Mucosa of descending colon (tissue), 3 donors: Measurements from ENCODE around the gene ADAMTS9. TPM values are rescaled to one million over a fixed set of nuclear protein-coding genes. Genes with fewer than 3 reads are reported as not detected.

Source experiments
- ATAC-seq: fragments of 200-7000 bp; cut with Tn5 transposase; one replicate; pipeline ENCODE4 v1.9.1; 2020; ENCODE audit warnings: mild to moderate bottlenecking, moderate library complexity
- DNase-seq, 3 donors: peaks; one replicate each; pipeline ENCODE4 v3.0.0-alpha.2; 2020
- H3K36me3 ChIP-seq: fragments of 200-600 bp; one replicate; pipeline ENCODE4 v1.8.0; 2021; ENCODE audit warnings: low read depth, mild to moderate bottlenecking
- H3K4me1 ChIP-seq: fragments of 200-600 bp; one replicate; pipeline ENCODE4 v1.8.0; 2021; ENCODE audit warnings: low read depth, mild to moderate bottlenecking
- H3K4me3 ChIP-seq: fragments of 200-600 bp; one replicate; pipeline ENCODE4 v1.8.0; 2021; ENCODE audit warnings: mild to moderate bottlenecking
- H3K9me3 ChIP-seq: fragments of 200-600 bp; one replicate; pipeline ENCODE4 v1.8.0; 2021; ENCODE audit warnings: mild to moderate bottlenecking
- intact Hi-C, 2 donors: fragments of 100-400 bp; cut with DNase I in 1 of 2; cut with micrococcal nuclease in 1 of 2; formaldehyde crosslinking; loops; one replicate each; pipeline versions ENCODE4 v1.11.0 to v1.11.1; 2022; cut with DNase I, micrococcal nuclease
- total RNA-seq, 3 donors: library from RNA; stranded (reverse); fragmentation: NEBNext Ultra II Directional in 2 of 3; extraction: Animal tissue kit (Norgen Biotek cat#: 25700) in 2 of 3; gene quantifications; one replicate each; pipeline versions ENCODE4 v1.2.1 to v1.2.4, GENCODE V29; 2021 to 2023
- TF ChIP-seq, protein P1 (sequence below): fragments of 200-600 bp; IDR thresholded peaks from one replicate; pipeline ENCODE4 v1.8.0; 2022; ENCODE audit warnings: antibody characterized with exemption, mild to moderate bottlenecking
- donor health status: DM: no; HTN: no; CAD: no; lungs with moderate emphysema.
- donor health status: DM: no; HTN: no; CAD: no.
- donor health status: DM: no; HTN: yes; CAD: no.

ADAMTS9 gene
- total RNA-seq, 3 donors from 2014 or later, result 7.4 to 20.5 (median 20.1) TPM

DNA sequence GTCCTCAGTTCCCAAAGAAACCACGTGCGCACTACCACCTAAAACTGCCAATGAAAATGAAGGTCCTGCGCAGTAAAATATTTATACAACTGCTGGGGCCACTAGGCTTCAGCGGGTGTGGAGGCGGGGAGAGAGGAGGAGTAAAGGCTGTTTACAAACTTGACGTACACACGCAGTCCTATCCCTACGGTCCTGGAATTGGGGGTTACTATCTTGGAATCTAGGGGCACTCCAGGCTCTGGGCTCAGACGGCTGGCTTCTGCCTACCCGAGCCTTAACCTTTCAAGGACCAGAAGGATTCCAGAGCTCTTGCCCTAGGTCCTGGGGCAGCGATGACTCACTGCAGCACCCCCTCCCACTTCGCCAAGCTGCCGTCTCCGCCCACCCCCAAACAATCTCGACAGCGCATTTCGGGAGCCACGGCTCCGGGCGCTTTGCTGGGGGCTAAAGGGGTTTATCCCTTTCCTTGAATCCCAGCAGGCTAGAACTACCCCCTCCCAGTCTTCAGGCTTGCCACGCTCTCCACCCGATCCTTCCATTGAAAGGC, 3.0 kb downstream of the ADAMTS9 start:
- H3K9me3 ChIP-seq, result no peaks in the 10 kb centered on the region
- intact Hi-C loops, result no loop called here
- H3K4me1 ChIP-seq, result peaks cover 8% of the 10 kb centered on the region
- peak overlapping the region; percentile 15 for H3K4me3 ChIP-seq
- DNase-seq (peak; percentile 38 to 51 (median 44)), ATAC-seq (no peak)
- TF ChIP-seq, protein P1, sequence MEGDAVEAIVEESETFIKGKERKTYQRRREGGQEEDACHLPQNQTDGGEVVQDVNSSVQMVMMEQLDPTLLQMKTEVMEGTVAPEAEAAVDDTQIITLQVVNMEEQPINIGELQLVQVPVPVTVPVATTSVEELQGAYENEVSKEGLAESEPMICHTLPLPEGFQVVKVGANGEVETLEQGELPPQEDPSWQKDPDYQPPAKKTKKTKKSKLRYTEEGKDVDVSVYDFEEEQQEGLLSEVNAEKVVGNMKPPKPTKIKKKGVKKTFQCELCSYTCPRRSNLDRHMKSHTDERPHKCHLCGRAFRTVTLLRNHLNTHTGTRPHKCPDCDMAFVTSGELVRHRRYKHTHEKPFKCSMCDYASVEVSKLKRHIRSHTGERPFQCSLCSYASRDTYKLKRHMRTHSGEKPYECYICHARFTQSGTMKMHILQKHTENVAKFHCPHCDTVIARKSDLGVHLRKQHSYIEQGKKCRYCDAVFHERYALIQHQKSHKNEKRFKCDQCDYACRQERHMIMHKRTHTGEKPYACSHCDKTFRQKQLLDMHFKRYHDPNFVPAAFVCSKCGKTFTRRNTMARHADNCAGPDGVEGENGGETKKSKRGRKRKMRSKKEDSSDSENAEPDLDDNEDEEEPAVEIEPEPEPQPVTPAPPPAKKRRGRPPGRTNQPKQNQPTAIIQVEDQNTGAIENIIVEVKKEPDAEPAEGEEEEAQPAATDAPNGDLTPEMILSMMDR, result no peak
- no peaks in the 10 kb centered on the region for H3K36me3 ChIP-seq

GRCh38 chr3:64681827-64682226, 6.0 kb downstream of the ADAMTS9 start:
- TF ChIP-seq, protein P1, result no peak
- Histone ChIP-seq H3K9me3 (no peaks in the 10 kb centered on the region), H3K4me1 (peaks cover 5% of the 10 kb centered on the region), H3K36me3 (no peaks in the 10 kb centered on the region), H3K4me3 (no peak overlapping the region)
- intact Hi-C loops, result no loop called here
- ATAC-seq (no peak), DNase-seq (no peak)

- Histone ChIP-seq H3K4me3 (no peak overlapping the region), H3K36me3 (no peaks in the 10 kb centered on the region), H3K4me1 (peaks cover 5% of the 10 kb centered on the region), H3K9me3 (no peaks in the 10 kb centered on the region)
- no peak for ATAC-seq
- TF ChIP-seq, protein P1, result no peak
- no peak for DNase-seq
- intact Hi-C loops, result no loop called here
These were observed 6.8 kb downstream of the ADAMTS9 start for GRCh38 chr3:64681015-64681414.

DNA sequence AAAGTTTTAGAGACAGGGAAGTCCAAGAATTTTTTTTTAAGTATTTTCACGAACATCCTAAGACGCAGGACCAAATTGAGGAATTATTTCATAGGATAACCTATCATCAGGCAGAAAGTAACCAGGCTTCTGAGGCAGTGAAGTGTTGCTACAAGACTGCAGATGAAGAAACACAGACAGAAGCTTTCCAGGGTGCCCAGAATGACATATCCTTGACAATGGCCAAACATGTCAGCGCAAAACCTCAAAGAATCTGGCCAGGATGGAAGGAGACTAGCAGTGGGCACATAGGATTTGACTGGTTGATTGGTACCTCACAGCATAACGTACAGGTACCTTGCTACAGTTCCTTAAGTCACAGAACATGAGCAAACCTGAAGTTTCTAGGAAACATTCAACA, 7.5 kb downstream of the ADAMTS9 start:
- intact Hi-C loops, result no loop called here
- DNase-seq, result no peak
- TF ChIP-seq, protein P1, result no peak
- ATAC-seq, result no peak
- no peak overlapping the region for H3K4me3 ChIP-seq
- H3K36me3 ChIP-seq, result no peaks in the 10 kb centered on the region
- no peaks in the 10 kb centered on the region for H3K9me3 ChIP-seq
- peaks cover 5% of the 10 kb centered on the region for H3K4me1 ChIP-seq

DNA sequence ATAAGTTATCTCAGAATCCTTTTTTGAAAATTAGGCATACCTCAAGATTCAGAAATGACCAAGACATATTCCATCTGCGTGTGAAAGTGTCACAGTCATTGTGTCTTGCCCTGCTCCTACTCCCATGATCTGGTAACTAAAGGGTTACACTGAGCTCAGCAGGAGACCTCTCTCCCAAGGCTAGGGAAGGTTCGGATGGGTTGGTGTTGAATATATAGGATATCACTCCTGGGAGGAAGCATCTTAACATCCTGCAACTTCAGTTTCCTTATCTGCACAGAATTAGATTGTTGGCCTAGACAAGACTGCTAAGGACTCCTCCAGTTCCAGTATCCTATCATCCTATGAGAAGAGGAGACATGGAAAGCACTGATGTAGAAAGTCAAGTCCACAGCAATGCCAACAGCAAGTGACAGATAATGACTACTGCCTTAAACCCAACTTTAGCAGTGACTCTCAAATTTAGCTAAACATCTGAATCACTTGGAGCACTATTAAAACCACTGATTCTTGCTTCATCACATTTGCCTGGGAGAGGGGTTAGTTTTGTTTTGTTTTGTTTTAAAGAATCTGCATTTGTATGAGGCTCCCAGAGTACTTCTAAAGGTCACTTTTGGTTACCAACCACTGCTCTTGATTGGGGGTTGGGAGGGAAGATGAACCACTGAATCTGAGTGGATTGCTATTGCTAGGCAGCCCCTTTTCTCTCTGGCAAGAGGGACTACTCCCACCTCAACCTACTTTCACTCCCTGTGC, 9.7 kb downstream of the ADAMTS9 start:
- intact Hi-C loops, result no loop called here
- TF ChIP-seq, protein P1, result no peak
- Histone ChIP-seq H3K4me1 (no peaks in the 10 kb centered on the region), H3K4me3 (no peak overlapping the region), H3K36me3 (no peaks in the 10 kb centered on the region), H3K9me3 (no peaks in the 10 kb centered on the region)
- DNase-seq, result no peak
- no peak for ATAC-seq
